Testis (tissue), 3 donors: ENCODE results near the gene SERTAD2. TPM values are rescaled to one million over a fixed set of nuclear protein-coding genes. Genes with fewer than 3 reads are reported as not detected.

Experiments
- DNase-seq: peaks from one replicate; pipeline ENCODE4 v3.0.0-alpha.2; 2019
- H3K27ac ChIP-seq, 2 donors: fragments of 200-600 bp; sonication (generic); one replicate each; pipeline ENCODE4 v1.5.1; 2019
- H3K27me3 ChIP-seq: fragments of 200-600 bp; sonication (generic); one replicate; pipeline ENCODE4 v1.5.1; 2019
- H3K36me3 ChIP-seq: fragments of 200-600 bp; sonication (generic); one replicate; pipeline ENCODE4 v1.5.1; 2017; ENCODE audit warnings: low read depth; ENCODE audit errors: missing control alignments
- H3K4me1 ChIP-seq: fragments of 200-600 bp; sonication (generic); one replicate; pipeline ENCODE4 v1.5.1; 2019
- H3K4me3 ChIP-seq, 2 donors: fragments of 200-600 bp; sonication (generic); one replicate each; pipeline ENCODE4 v1.5.1; 2017 to 2019
- H3K9me3 ChIP-seq: fragments of 200-600 bp; sonication (generic); one replicate; pipeline ENCODE4 v1.5.1; 2017
- CTCF ChIP-seq, 3 experiments: fragments of 450-650 bp in 2 of 3; fragments of 200-600 bp in 1 of 3; sonication (generic) in 1 of 3; IDR thresholded peaks; one replicate each; pipeline ENCODE4 v1.5.1; 2016 to 2019; ENCODE audit warnings: antibody characterized with exemption in 3 of 3, mild to moderate bottlenecking in 2 of 3, moderate library complexity in 1 of 3
- POLR2A ChIP-seq: fragments of 450-650 bp; IDR thresholded peaks from one replicate; pipeline ENCODE4 v1.6.1; 2017; ENCODE audit warnings: antibody characterized with exemption, mild to moderate bottlenecking, moderate library complexity
- WGBS, 2 donors: methylation state at CpG; one replicate each; pipeline ENCODE4 v1.1.5; 2018; 5-methylcytosine and 5-hydroxymethylcytosine counted together
- intact Hi-C: fragments of 100-400 bp; cut with DNase I; formaldehyde crosslinking; loops from one replicate; pipeline ENCODE4 v1.15.1; 2023; ENCODE audit warnings: low total_unique reads
- polyA plus RNA-seq: library from polyadenylated mRNA; stranded (reverse); fragments of 350-450 nt; fragmentation: Illumina TruSeq; extraction: RNeasy Lipid Tissue Mini Kit (QIAGEN cat#74804); gene quantifications from one replicate; pipeline ENCODE4 v1.2.3, GENCODE V29; 2014; ENCODE audit warnings: low read depth, low replicate concordance; ENCODE audit not compliant: insufficient read depth
- total RNA-seq, 2 donors: library from RNA; depleted of rRNA; stranded (reverse); fragments of >200 nt; gene quantifications; one replicate each; pipeline ENCODE4 v1.2.3, GENCODE V29; 2016

SERTAD2 gene
- total and polyA plus RNA-seq, 3 donors from 2014 or later, result 24.8 to 41.7 (median 41.4) TPM

- no peak overlapping the region for H3K4me3 ChIP-seq
- intact Hi-C loops, result no loop called here
- H3K36me3 ChIP-seq, result no peaks in the 10 kb centered on the region
- H3K4me1 ChIP-seq, result peaks cover 7% of the 10 kb centered on the region
- H3K27ac ChIP-seq, result no peak overlapping the region
- 82 to 92% methylated on average over 2 of the region's 2 CpGs for WGBS, 2 donors
- DNase-seq, result no peak
- H3K27me3 ChIP-seq, result no peaks in the 10 kb centered on the region
- TF ChIP-seq CTCF (IDR thresholded peaks at IDR 0.05), result no peak
- no peak for TF ChIP-seq POLR2A
- no peaks in the 10 kb centered on the region for H3K9me3 ChIP-seq
Observed at GRCh38 chr2:64698177-64698643, 44.5 kb upstream of the SERTAD2 start.

- Histone ChIP-seq H3K36me3 (no peaks in the 10 kb centered on the region), H3K27me3 (no peaks in the 10 kb centered on the region), H3K9me3 (no peaks in the 10 kb centered on the region), H3K27ac (no peak overlapping the region), H3K4me3 (no peak overlapping the region), H3K4me1 (peaks cover 7% of the 10 kb centered on the region)
- TF ChIP-seq POLR2A, result no peak
- no peak for TF ChIP-seq CTCF (IDR thresholded peaks at IDR 0.05)
- DNase-seq, result no peak
- intact Hi-C loops, result no loop called here
- WGBS, 2 donors, result 90 to 94% methylated on average over 6 of the region's 6 CpGs
Observed at GRCh38 chr2:64697297-64698176, 43.8 kb upstream of the SERTAD2 start.

GRCh38 chr2:64696636-64697035 lies 42.9 kb upstream of the SERTAD2 start:
- no peaks in the 10 kb centered on the region for H3K27me3 ChIP-seq
- no peaks in the 10 kb centered on the region for H3K36me3 ChIP-seq
- WGBS, 2 donors, result 90 to 91% methylated on average over 1 of the region's 1 CpG
- intact Hi-C loops, result no loop called here
- no peak overlapping the region for H3K4me3 ChIP-seq
- DNase-seq, result no peak
- peaks cover 7% of the 10 kb centered on the region for H3K4me1 ChIP-seq
- no peaks in the 10 kb centered on the region for H3K9me3 ChIP-seq
- no peak overlapping the region for H3K27ac ChIP-seq
- no peak for TF ChIP-seq CTCF (IDR thresholded peaks at IDR 0.05)
- no peak for TF ChIP-seq POLR2A

- 41% methylated on average over 1 of the region's 1 CpG for WGBS, 2 donors
- intact Hi-C loops, result no loop called here
Observed at GRCh38 chr2:64695721-64696261, 42.1 kb upstream of the SERTAD2 start.

More at GRCh38 chr2:64695721-64696261, 42.1 kb upstream of the SERTAD2 start:
- no peaks in the 10 kb centered on the region for H3K9me3 ChIP-seq
- no peak overlapping the region for H3K4me3 ChIP-seq
- DNase-seq, result no peak
- peaks cover 7% of the 10 kb centered on the region for H3K4me1 ChIP-seq
- no peak overlapping the region for H3K27ac ChIP-seq
- H3K36me3 ChIP-seq, result no peaks in the 10 kb centered on the region
- no peaks in the 10 kb centered on the region for H3K27me3 ChIP-seq
- TF ChIP-seq POLR2A, result no peak
- no peak for TF ChIP-seq CTCF (IDR thresholded peaks at IDR 0.05)
